Activated naive CD4-positive, alpha-beta T cell treated with anti-CD3 and anti-CD28 coated beads, Interleukin-2, amount 10 ng/mL, durations not matched to agents 7 days and 5 days (primary cell): ENCODE results near the gene PALLD.

Source experiments
- CTCF ChIA-PET: fragments of 350-600 bp; sonication (Branson Sonifier 250); formaldehyde crosslinking; loops from one replicate; lab custom pipeline; 2021; ENCODE audit warnings: antibody characterized with exemption; lab: Charles Lee
- DNase-seq: peaks from one replicate; pipeline ENCODE4 v3.0.0-alpha.2; 2020
- H3K27ac Mint-ChIP-seq: one replicate; pipeline ENCODE4 v1.8.0; 2021; ENCODE audit warnings: mild to moderate bottlenecking, moderate library complexity, mixed read lengths
- H3K27me3 Mint-ChIP-seq: one replicate; pipeline ENCODE4 v1.8.0; 2021; ENCODE audit warnings: mild to moderate bottlenecking, mixed read lengths
- H3K36me3 Mint-ChIP-seq: one replicate; pipeline ENCODE4 v1.8.0; 2021; ENCODE audit warnings: mixed read lengths
- H3K4me1 Mint-ChIP-seq: one replicate; pipeline ENCODE4 v1.8.0; 2021; ENCODE audit warnings: mixed read lengths
- H3K4me3 Mint-ChIP-seq: one replicate; pipeline ENCODE4 v1.8.0; 2021; ENCODE audit warnings: mild to moderate bottlenecking, moderate library complexity, mixed read lengths
- H3K9me3 Mint-ChIP-seq: one replicate; pipeline ENCODE4 v1.8.0; 2021; ENCODE audit warnings: mixed read lengths

Gene PALLD

DNA sequence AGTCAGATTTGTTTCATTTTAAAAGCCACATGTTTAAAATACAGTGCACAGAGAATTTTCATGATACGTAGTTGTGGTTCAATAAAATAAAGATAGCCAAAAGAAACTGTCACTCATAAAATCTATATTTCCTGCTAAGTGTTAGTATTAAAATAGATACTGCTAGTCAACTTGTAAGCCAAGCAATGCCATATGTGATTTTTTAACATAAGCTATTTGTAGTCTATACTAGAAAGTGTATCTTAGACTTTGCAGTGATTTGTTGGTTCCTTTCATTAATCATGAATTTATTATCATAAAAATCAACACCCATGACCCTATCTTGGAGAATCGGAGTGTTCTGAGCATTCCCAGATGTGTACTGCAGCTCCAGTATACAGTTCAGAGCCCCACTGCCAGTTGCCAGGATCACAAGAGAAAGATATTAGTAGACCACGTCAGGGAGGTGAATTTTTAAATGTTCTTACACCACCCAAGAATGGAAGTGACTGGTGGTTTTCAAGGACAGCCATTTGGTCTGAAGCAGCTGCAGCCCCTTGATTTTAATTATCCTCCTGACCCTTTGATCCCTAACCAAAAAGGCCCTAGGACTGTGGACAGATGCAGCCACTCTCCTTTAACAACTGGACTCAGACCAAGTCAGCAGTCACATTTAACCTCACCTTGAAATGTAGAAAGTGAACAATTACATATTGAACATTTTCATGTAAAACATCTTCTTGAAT is 163.1 kb downstream of the PALLD start:
- Mint-ChIP-seq H3K4me3 (no peak overlapping the region), H3K4me1 (no peaks in the 10 kb centered on the region), H3K27me3 (peaks cover 7% of the 10 kb centered on the region), H3K27ac (no peak overlapping the region), H3K36me3 (no peaks in the 10 kb centered on the region), H3K9me3 (no peaks in the 10 kb centered on the region)
- CTCF ChIA-PET, result no interaction called here
- DNase-seq, result no peak

DNA sequence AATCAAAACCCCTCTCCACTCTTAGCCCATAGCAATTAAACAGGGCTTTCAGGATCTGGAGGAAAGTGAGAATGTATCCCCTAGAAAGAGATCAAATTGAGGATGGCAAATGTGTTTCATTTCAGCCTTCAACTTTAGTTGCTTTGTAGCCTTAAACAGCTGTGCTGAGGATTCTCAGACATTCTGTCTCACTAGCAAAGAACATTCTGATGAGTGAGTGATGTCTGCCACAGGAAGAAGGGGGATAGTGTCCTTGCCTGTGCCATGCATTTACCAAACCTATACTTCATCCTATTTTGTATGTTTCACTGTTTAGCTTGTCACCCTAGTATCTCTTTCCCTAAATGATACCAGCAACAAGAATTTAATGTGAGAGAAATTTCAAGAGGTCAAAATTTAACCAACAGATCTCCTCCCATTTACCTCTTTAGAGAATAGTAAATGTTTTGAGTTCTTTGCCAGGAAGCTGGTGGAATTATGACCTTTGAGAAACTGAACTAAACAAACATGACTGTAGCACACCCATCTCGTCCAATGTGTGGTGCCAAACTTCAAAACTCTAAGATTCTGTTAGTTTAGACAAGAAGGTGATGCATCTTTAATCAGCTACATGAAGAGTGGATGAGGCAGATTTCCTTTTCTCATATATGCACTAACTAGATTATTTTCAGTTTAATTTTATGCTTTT is 165.6 kb downstream of the PALLD start:
- H3K27ac Mint-ChIP-seq, result no peak overlapping the region
- no peaks in the 10 kb centered on the region for H3K4me1 Mint-ChIP-seq
- no peaks in the 10 kb centered on the region for H3K36me3 Mint-ChIP-seq
- peaks cover 3% of the 10 kb centered on the region for H3K27me3 Mint-ChIP-seq
- no peak overlapping the region for H3K4me3 Mint-ChIP-seq
- H3K9me3 Mint-ChIP-seq, result no peaks in the 10 kb centered on the region
- DNase-seq, result no peak
- CTCF ChIA-PET, result interaction anchor here (0.6 kb wide), 1 partner anchor 344 kb away, joined by 4 read pairs; no protein-coding TSS in a partner anchor

DNA sequence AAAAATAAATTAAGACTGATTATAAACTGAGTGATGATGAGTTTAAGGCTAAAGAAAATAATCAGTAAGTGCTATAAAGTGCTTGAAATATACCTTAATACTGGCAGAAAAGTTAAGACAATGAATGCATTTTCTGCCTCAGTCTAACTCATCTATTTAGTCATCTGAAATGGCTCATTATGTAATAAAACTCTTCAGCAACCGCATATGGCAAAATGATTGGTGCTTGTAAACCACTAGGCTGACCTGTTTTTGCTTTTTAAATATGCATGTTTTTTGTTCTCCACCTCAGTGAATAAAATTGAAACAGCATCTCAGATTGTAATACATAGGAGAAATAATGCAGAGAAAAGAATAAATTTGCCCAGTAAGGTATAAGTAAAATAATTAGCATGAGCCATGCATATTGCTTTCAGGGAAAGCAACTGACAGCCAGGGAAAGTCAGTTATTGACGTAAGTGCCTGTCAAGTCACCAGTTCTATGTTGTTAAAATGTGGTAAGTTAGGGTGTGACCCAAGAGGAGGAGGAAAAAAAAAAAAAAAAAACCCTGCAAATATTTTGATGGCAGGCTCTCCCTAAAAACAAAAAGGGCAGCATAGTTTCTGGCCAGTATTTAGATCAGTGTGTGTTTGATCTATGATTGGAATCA is 167.5 kb downstream of the PALLD start:
- CTCF ChIA-PET, result no interaction called here
- H3K4me3 Mint-ChIP-seq, result no peak overlapping the region
- H3K36me3 Mint-ChIP-seq, result no peaks in the 10 kb centered on the region
- H3K4me1 Mint-ChIP-seq, result no peaks in the 10 kb centered on the region
- DNase-seq, result no peak
- H3K27me3 Mint-ChIP-seq, result peaks cover 3% of the 10 kb centered on the region
- no peaks in the 10 kb centered on the region for H3K9me3 Mint-ChIP-seq
- H3K27ac Mint-ChIP-seq, result no peak overlapping the region

DNA sequence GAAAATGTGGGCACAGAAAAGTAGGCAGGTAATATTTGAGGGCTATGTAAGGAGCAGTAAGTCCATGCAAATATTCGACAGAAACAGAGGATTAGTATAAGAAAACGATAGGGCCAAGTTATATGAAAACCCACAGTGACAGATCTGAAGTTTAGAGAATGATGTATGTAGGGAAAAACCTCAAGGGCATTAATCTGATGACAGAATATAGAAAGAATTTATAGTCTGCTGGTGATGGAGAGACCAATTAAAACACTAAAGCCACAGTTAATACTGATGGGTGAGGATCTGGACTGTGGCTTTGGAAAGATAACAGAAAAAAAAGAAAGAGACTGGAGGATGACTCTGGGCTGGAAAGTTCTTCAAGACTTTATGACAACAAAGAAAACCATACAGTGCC is 169.7 kb downstream of the PALLD start:
- H3K27me3 Mint-ChIP-seq, result peaks cover 3% of the 10 kb centered on the region
- CTCF ChIA-PET, result no interaction called here
- no peaks in the 10 kb centered on the region for H3K36me3 Mint-ChIP-seq
- H3K9me3 Mint-ChIP-seq, result no peaks in the 10 kb centered on the region
- H3K4me3 Mint-ChIP-seq, result no peak overlapping the region
- no peaks in the 10 kb centered on the region for H3K4me1 Mint-ChIP-seq
- no peak overlapping the region for H3K27ac Mint-ChIP-seq
- DNase-seq, result no peak

DNA sequence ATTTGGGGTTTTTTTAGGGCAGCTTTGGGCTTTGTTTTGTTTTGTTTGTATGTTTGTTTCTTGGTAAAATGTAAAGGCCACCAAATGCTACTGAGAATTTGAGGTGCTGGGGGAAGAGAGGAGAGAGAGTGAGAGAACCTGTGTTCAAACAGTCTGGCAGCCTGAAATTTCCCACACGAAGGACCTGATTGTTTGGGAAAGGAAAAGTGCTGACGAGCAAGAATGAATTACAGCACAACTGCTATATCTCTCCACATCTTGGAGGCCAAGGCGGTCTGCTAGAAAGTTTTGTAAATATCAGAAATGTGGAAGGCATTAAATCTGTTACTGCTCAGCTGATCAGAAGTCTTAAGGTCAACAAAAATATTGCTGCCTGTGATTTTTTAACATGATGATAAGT is 170.5 kb downstream of the PALLD start:
- H3K36me3 Mint-ChIP-seq, result no peaks in the 10 kb centered on the region
- H3K27me3 Mint-ChIP-seq, result peaks cover 3% of the 10 kb centered on the region
- CTCF ChIA-PET, result no interaction called here
- DNase-seq, result no peak
- H3K4me3 Mint-ChIP-seq, result no peak overlapping the region
- H3K9me3 Mint-ChIP-seq, result no peaks in the 10 kb centered on the region
- H3K4me1 Mint-ChIP-seq, result no peaks in the 10 kb centered on the region
- H3K27ac Mint-ChIP-seq, result no peak overlapping the region

DNA sequence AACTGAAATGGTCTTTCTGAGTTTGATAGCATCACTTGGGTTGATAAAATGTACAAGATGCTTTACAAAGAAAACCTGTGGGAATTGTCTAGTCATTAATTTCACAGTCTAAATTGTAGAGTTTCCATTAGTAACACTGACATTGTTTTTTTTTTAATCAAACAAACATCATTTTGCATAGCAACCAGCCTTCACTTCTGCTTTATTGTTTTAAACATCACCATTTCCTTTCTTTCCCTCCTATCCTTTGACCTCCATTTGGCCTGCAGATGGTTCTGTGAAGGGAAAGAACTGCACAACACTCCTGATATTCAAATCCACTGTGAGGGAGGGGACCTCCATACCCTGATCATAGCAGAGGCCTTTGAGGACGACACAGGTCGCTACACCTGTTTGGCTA is 171.1 kb downstream of the PALLD start:
- no peak overlapping the region for H3K27ac Mint-ChIP-seq
- DNase-seq, result no peak

DNA sequence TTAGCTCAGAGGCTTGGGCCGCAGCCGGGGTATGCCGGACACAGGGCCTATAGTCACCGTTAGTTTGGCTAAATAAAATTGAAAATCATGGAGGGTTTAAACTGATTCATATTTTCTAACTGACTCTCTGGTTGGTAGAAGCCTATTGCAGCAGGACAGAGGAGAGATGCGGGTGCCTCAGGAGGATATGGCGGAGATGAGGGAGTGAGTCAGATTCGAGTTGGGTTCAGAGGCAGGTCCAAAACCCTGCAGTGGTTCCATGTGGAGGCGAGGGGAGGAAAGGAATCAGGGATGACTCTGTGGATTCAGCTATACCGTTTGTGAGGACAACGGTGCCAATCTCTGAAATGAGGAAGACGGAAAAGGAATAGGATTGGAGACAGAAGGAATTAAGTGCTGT is 176.6 kb downstream of the PALLD start:
- CTCF ChIA-PET, result no interaction called here
- DNase-seq, result no peak
- H3K36me3 Mint-ChIP-seq, result no peaks in the 10 kb centered on the region
- no peaks in the 10 kb centered on the region for H3K27me3 Mint-ChIP-seq
- no peak overlapping the region for H3K4me3 Mint-ChIP-seq
- no peaks in the 10 kb centered on the region for H3K4me1 Mint-ChIP-seq
- no peaks in the 10 kb centered on the region for H3K9me3 Mint-ChIP-seq
- no peak overlapping the region for H3K27ac Mint-ChIP-seq

More for the DNA sequence above, 171.1 kb downstream of the PALLD start:
- H3K9me3 Mint-ChIP-seq, result no peaks in the 10 kb centered on the region
- H3K36me3 Mint-ChIP-seq, result no peaks in the 10 kb centered on the region
- H3K4me1 Mint-ChIP-seq, result no peaks in the 10 kb centered on the region
- peaks cover 3% of the 10 kb centered on the region for H3K27me3 Mint-ChIP-seq
- CTCF ChIA-PET, result no interaction called here
- no peak overlapping the region for H3K4me3 Mint-ChIP-seq

DNA sequence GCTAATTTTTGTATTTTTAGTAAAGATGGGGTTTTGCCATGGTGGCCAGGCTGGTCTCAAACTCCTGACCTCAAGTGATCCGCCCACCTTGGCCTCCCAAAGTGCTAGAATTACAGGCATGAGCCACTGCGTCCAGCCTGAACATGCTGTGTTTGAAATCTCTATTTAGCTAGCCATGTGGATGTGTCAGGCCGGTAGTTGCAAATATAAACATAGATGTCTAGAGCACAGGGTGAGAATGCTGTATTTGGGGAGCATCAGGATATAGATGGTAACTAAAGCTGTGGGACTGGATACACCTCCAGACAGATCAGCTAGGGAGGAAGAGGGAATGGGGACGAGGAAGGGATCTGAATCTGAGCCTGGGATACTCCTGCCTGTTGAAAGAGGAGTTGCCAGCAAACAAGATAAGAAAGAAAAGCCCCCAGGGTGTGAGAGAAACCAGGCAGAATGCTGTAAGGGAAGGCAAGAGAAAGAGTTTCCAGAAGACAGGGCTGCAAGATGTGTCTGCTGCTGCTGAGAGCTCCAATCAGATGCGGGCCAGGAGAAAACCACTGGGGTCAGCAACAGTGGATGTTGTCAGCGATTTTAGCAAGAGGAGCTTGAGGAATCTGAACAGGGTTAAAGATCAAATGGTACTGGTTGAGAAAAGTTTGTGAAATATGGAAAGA is 177.4 kb downstream of the PALLD start:
- CTCF ChIA-PET, result no interaction called here
- Mint-ChIP-seq H3K4me3 (no peak overlapping the region), H3K36me3 (no peaks in the 10 kb centered on the region), H3K9me3 (no peaks in the 10 kb centered on the region), H3K27me3 (no peaks in the 10 kb centered on the region), H3K27ac (no peak overlapping the region), H3K4me1 (no peaks in the 10 kb centered on the region)
- no peak for DNase-seq

DNA sequence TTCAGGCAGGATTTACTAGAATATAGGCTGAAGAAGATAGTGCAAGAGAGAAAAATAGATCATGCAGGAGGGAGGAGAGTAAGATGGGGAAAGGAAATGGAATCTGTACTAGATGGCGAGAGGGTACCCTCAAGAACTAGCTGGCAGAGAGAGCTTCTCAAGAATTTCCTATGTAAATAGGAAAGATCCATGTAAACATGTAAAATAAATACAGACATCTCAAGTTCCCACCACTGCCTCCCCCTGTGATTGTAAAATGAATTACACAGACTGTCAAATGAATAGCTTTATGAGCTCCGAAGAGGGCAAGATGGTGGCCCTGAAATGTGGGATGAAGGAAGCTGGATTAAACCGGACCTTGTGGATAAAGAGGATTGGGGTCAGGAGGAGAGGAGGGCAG is 178.0 kb downstream of the PALLD start:
- H3K4me1 Mint-ChIP-seq, result no peaks in the 10 kb centered on the region
- DNase-seq, result no peak
- no peaks in the 10 kb centered on the region for H3K27me3 Mint-ChIP-seq
- CTCF ChIA-PET, result no interaction called here
- no peak overlapping the region for H3K27ac Mint-ChIP-seq
- no peaks in the 10 kb centered on the region for H3K9me3 Mint-ChIP-seq
- H3K36me3 Mint-ChIP-seq, result no peaks in the 10 kb centered on the region
- H3K4me3 Mint-ChIP-seq, result no peak overlapping the region

DNA sequence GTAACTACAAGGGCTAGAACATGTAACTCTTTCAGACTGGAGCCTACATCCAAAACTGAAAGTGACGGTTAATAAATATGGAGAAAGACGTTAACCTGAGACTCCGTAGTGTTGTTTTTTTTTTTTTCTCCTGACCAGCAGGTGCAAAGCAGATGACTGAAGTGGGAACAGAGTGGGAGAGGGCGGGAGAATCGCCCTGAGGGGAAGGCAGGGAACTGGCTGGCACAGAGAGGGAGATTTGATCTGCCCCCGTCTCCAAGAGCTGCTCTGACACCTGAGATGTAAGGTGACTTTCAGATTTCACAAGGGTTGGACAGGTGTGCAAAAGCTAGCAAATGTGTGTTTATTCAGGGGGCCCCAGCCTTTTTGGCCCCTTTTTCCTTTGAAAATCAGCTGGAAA is 180.2 kb downstream of the PALLD start:
- no peak overlapping the region for H3K27ac Mint-ChIP-seq
- H3K36me3 Mint-ChIP-seq, result no peaks in the 10 kb centered on the region
- no peak for DNase-seq
- H3K27me3 Mint-ChIP-seq, result no peaks in the 10 kb centered on the region
- no peak overlapping the region for H3K4me3 Mint-ChIP-seq
- CTCF ChIA-PET, result no interaction called here
- H3K4me1 Mint-ChIP-seq, result no peaks in the 10 kb centered on the region
- H3K9me3 Mint-ChIP-seq, result no peaks in the 10 kb centered on the region

DNA sequence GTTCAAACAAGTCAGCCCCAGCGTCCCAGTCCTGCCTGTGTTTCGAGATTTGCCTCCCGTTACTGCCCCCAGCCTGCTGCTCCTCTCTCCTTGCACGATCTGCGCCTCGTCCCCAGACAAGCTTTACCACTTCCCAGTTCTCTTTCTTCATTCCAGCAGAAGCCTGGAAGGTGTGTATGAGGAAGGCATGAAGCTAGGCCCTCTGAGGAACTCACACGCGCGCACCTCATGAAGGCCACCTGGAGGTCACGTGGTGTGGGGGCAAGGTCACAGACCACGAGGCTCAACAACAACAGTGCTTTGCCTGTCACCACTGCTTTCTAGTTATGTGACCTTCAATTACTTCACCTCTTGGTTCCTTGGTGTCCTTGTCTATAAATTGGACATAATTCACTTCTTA is 181.0 kb downstream of the PALLD start:
- CTCF ChIA-PET, result no interaction called here
- H3K4me1 Mint-ChIP-seq, result no peaks in the 10 kb centered on the region
- no peaks in the 10 kb centered on the region for H3K9me3 Mint-ChIP-seq
- no peak overlapping the region for H3K4me3 Mint-ChIP-seq
- H3K36me3 Mint-ChIP-seq, result no peaks in the 10 kb centered on the region
- no peak overlapping the region for H3K27ac Mint-ChIP-seq
- no peaks in the 10 kb centered on the region for H3K27me3 Mint-ChIP-seq
- DNase-seq, result no peak

DNA sequence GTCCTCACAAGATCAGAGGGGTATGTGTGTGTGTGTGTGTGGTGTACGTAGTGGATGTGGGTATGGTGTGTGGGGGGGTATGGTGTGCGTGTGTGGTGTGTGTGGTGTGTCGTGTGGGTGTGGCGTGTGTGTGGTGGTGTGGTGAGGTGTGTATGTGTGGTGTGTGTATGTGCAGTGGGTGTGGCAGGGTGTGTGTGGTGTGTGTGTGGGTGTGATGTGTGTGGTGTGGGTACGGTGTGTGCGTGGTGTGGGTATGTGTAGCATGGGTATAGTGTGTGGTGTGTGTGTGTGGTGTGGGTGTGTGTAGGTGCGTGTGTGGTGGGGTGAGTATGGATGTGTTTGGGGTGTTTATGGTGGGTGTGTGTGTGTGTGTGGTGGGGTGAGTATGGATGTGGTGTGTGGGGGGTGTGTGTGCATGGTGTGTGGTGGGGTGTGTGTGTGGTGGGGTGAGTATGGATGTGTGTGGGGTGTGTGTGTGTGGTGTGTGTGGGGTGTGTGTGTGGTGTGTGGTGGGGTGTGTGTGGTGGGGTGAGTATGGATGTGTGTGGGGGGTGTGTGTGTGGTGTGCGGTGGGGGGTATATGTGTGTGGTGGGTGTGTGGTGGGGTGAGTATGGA is 182.0 kb downstream of the PALLD start:
- Mint-ChIP-seq H3K4me1 (no peaks in the 10 kb centered on the region), H3K9me3 (no peaks in the 10 kb centered on the region), H3K36me3 (no peaks in the 10 kb centered on the region), H3K27ac (no peak overlapping the region), H3K4me3 (no peak overlapping the region), H3K27me3 (no peaks in the 10 kb centered on the region)
- no peak for DNase-seq
- CTCF ChIA-PET, result no interaction called here

DNA sequence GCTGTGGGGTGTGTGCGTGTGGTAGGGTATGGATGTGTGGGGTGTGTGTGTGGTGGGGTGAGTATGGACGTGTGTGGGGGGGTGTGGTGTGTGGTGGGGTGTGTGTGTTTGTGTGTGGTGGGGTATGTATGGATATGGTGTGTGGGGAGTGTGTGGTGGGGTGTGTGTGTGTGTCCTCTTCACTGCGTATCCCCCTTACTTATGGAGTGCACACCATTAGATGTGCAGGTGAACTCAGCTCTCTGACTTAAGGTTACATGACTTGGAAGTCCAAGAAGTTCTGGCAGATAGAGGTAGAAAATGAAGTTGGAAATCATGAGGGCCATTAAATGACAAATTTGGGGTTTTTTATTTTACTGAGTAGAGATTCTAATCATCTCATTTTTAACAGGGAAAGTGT is 182.5 kb downstream of the PALLD start:
- CTCF ChIA-PET, result no interaction called here
- Mint-ChIP-seq H3K9me3 (no peaks in the 10 kb centered on the region), H3K4me3 (no peak overlapping the region), H3K27ac (no peak overlapping the region), H3K36me3 (no peaks in the 10 kb centered on the region), H3K27me3 (no peaks in the 10 kb centered on the region), H3K4me1 (no peaks in the 10 kb centered on the region)
- no peak for DNase-seq

DNA sequence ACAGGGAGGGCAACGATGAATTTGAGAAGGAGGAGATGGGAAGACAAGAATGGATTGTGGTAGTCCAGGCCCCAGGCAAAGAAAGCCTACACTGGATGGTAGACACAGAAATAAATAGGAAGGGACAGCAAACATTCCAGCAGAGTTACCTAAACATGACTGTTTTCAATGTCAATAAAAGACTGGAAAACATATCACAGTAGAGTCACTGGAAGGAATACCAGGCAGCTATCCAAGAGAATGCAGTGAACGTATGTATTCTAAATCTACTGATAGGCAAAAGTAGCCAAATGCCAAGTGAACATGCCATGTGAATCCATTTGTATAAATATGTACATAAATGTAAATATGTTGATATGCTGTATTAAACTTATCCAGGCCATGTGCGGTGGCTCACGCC is 183.0 kb downstream of the PALLD start:
- no peaks in the 10 kb centered on the region for H3K27me3 Mint-ChIP-seq
- CTCF ChIA-PET, result no interaction called here
- DNase-seq, result no peak
- H3K9me3 Mint-ChIP-seq, result no peaks in the 10 kb centered on the region
- H3K27ac Mint-ChIP-seq, result no peak overlapping the region
- H3K4me3 Mint-ChIP-seq, result no peak overlapping the region
- no peaks in the 10 kb centered on the region for H3K4me1 Mint-ChIP-seq
- no peaks in the 10 kb centered on the region for H3K36me3 Mint-ChIP-seq
